ENCODE measurements around the gene CNTN5.

DNA sequence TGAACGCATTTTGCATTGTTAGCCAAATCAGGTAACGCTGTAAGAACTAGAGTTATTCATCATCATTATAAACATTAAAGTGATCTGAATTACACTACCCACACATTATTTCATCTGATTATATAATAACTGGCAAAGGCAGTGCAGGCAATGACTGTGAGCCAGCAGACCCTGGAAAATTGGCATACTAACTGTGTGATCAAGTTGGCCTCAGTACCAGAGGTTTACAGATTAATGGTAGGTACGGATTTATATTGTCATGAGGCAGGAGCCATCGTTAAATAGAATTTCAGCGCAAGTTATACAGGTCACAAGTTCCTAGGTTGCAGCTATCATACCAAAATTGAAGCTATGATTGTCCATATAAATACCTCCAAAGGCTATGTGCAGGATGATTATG is 225.4 kb downstream of the CNTN5 start:
- TF ChIP-seq POLR2A (IDR thresholded peaks at IDR 0.05): no peak
- TF ChIP-seq, protein P1, sequence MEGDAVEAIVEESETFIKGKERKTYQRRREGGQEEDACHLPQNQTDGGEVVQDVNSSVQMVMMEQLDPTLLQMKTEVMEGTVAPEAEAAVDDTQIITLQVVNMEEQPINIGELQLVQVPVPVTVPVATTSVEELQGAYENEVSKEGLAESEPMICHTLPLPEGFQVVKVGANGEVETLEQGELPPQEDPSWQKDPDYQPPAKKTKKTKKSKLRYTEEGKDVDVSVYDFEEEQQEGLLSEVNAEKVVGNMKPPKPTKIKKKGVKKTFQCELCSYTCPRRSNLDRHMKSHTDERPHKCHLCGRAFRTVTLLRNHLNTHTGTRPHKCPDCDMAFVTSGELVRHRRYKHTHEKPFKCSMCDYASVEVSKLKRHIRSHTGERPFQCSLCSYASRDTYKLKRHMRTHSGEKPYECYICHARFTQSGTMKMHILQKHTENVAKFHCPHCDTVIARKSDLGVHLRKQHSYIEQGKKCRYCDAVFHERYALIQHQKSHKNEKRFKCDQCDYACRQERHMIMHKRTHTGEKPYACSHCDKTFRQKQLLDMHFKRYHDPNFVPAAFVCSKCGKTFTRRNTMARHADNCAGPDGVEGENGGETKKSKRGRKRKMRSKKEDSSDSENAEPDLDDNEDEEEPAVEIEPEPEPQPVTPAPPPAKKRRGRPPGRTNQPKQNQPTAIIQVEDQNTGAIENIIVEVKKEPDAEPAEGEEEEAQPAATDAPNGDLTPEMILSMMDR (IDR thresholded peaks at IDR 0.05 in 4 of 5, conservative IDR thresholded peaks at IDR 0.05 in 1 of 5): no peak

Measured in gastrocnemius medialis (tissue), 4 donors.